Thoracic aorta (tissue), 2 donors: ENCODE measurements around the gene DNASE2. TPM values are rescaled to one million over a fixed set of nuclear protein-coding genes. Genes with fewer than 3 reads are reported as not detected.

ENCODE experiments used
- total RNA-seq, 2 donors: library from RNA; depleted of rRNA; stranded (reverse); fragments of >200 nt; gene quantifications; one replicate each; pipeline versions ENCODE4 v1.1.0 to v1.2.3, GENCODE V29; 2016

Gene DNASE2
- total RNA-seq, 2 donors from 2014 or later: 24.0 to 53.3 TPM

Other genes starting within 250 kb of the DNASE2 start
- gene MAN2B1, start 214.7 kb downstream of the DNASE2 start, total RNA-seq: 100 to 1,000 TPM; 111 to 118 TPM
- 10 to 100 TPM; 12.1 to 16.2 TPM for gene WDR83, start 214.6 kb downstream of the DNASE2 start, total RNA-seq
- gene DHPS, start 199.6 kb downstream of the DNASE2 start, total RNA-seq: 100 to 1,000 TPM; 101 to 114 TPM
- gene GNG14, start 193.5 kb downstream of the DNASE2 start, total RNA-seq: not detected
- gene FBXW9, start 184.8 kb downstream of the DNASE2 start, total RNA-seq: 1 to 10 TPM; 3.0 to 3.9 TPM
- 10 to 100 TPM; 79.0 to 88.9 TPM for gene TNPO2, start 157.5 kb downstream of the DNASE2 start, total RNA-seq
- 100 to 1,000 TPM; 252 to 308 TPM for gene TRIR, start 146.8 kb downstream of the DNASE2 start, total RNA-seq
- gene GET3, start 144.0 kb downstream of the DNASE2 start, total RNA-seq: 10 to 100 TPM; 30.7 to 50.0 TPM
- gene BEST2, start 129.7 kb downstream of the DNASE2 start, total RNA-seq: not detected
- gene HOOK2, start 105.9 kb downstream of the DNASE2 start, total RNA-seq: 100 to 1,000 TPM in 1 of 2 donors, 10 to 100 TPM in 1; 22.6 to 102 TPM
- 1,000 to 10,000 TPM in 1 of 2 donors, 100 to 1,000 TPM in 1; 698 to 2,087 TPM for gene JUNB, start 90.0 kb downstream of the DNASE2 start, total RNA-seq
- gene PRDX2, start 79.6 kb downstream of the DNASE2 start, total RNA-seq: 100 to 1,000 TPM; 107 to 235 TPM
- not detected for gene THSD8, start 79.4 kb downstream of the DNASE2 start, total RNA-seq
- gene RNASEH2A, start 74.9 kb downstream of the DNASE2 start, total RNA-seq: 1 to 10 TPM; 3.0 to 7.9 TPM
- not detected for gene RTBDN, start 46.9 kb downstream of the DNASE2 start, total RNA-seq
- gene MAST1, start 42.9 kb downstream of the DNASE2 start, total RNA-seq: not detected
- not detected for gene KLF1, start 5.8 kb upstream of the DNASE2 start, total RNA-seq
- gene GCDH, start 9.7 kb upstream of the DNASE2 start, total RNA-seq: 10 to 100 TPM; 30.2 to 60.7 TPM
- gene SYCE2, start 37.8 kb upstream of the DNASE2 start, total RNA-seq: not detected
- gene FARSA, start 52.3 kb upstream of the DNASE2 start, total RNA-seq: 10 to 100 TPM; 31.8 to 76.8 TPM
- 100 to 1,000 TPM; 415 to 467 TPM for gene CALR, start 57.2 kb upstream of the DNASE2 start, total RNA-seq
- gene RAD23A, start 64.4 kb upstream of the DNASE2 start, total RNA-seq: 100 to 1,000 TPM; 116 to 130 TPM
- gene GADD45GIP1, start 75.8 kb upstream of the DNASE2 start, total RNA-seq: 10 to 100 TPM; 30.2 to 42.8 TPM
- not detected for gene DAND5, start 88.1 kb upstream of the DNASE2 start, total RNA-seq
- 100 to 1,000 TPM; 126 to 145 TPM for gene NFIX, start 114.0 kb upstream of the DNASE2 start, total RNA-seq
- 10 to 100 TPM; 10.6 to 36.1 TPM for gene LYL1, start 221.4 kb upstream of the DNASE2 start, total RNA-seq
- gene TRMT1, start 235.3 kb upstream of the DNASE2 start, total RNA-seq: 10 to 100 TPM; 35.3 to 52.3 TPM
- gene NACC1, start 236.8 kb upstream of the DNASE2 start, total RNA-seq: 10 to 100 TPM; 27.2 to 28.8 TPM